DOHH2 (cell line): ENCODE results near the gene ZBTB39.

ENCODE experiments used
- H3F3A ChIP-seq: fragments of 200-600 bp; sonication (generic), shearing (Covaris generic); 2 replicates; pipeline ENCODE4 v1.6.0; 2016; ENCODE audit warnings: antibody characterized with exemption, mild to moderate bottlenecking; ENCODE audit not compliant: control insufficient read depth, insufficient read depth
- H3K27ac ChIP-seq: fragments of 200-600 bp; sonication (generic); 2 replicates; pipeline ENCODE4 v1.5.1; 2014; ENCODE audit warnings: low read depth, mild to moderate bottlenecking, low read length, moderate library complexity
- H3K27me3 ChIP-seq: fragments of 200-600 bp; sonication (generic); 2 replicates; pipeline ENCODE4 v1.6.1; 2014; ENCODE audit warnings: mild to moderate bottlenecking, low read length, mixed read lengths; ENCODE audit not compliant: control insufficient read depth
- H3K36me3 ChIP-seq: fragments of 200-600 bp; sonication (generic); 2 replicates; pipeline ENCODE4 v1.6.1; 2014; ENCODE audit warnings: mild to moderate bottlenecking, low read length, moderate library complexity, mixed read lengths; ENCODE audit not compliant: control insufficient read depth
- H3K4me1 ChIP-seq: fragments of 200-600 bp; sonication (generic); 2 replicates; pipeline ENCODE4 v1.6.1; 2014; ENCODE audit warnings: mild to moderate bottlenecking, low read length, mixed read lengths; ENCODE audit not compliant: control insufficient read depth
- H3K4me2 ChIP-seq: fragments of 200-600 bp; sonication (generic); 2 replicates; pipeline ENCODE4 v1.6.0; 2014; ENCODE audit warnings: mild to moderate bottlenecking, low read length, moderate library complexity
- H3K4me3 ChIP-seq: fragments of 200-600 bp; sonication (generic); 2 replicates; pipeline ENCODE4 v1.5.1; 2014; ENCODE audit warnings: mild to moderate bottlenecking, low read length, mixed read lengths
- H3K79me2 ChIP-seq: fragments of 200-600 bp; sonication (generic); 2 replicates; pipeline ENCODE4 v1.6.1; 2014; ENCODE audit warnings: mild to moderate bottlenecking, low read length, mixed read lengths; ENCODE audit not compliant: control insufficient read depth
- H3K9me2 ChIP-seq: fragments of 200-600 bp; sonication (generic); replicated peaks from 2 replicates; pipeline ENCODE4 v1.6.1; 2014; ENCODE audit warnings: mild to moderate bottlenecking, low read length, mixed read lengths; ENCODE audit not compliant: control insufficient read depth
- H3K9me3 ChIP-seq: fragments of 200-600 bp; sonication (generic); 2 replicates; pipeline ENCODE4 v1.6.1; 2014; ENCODE audit warnings: antibody characterized with exemption, low read length, mixed read lengths; ENCODE audit not compliant: control insufficient read depth, insufficient read depth
- H4K20me1 ChIP-seq: fragments of 200-600 bp; sonication (generic); 2 replicates; pipeline ENCODE4 v1.6.0; 2014; ENCODE audit warnings: low read depth, mild to moderate bottlenecking, antibody characterized with exemption, low read length, moderate library complexity; ENCODE audit not compliant: control insufficient read depth, insufficient read depth
- CTCF ChIP-seq: fragments of 200-600 bp; sonication (generic); IDR thresholded peaks from one replicate; pipeline ENCODE4 v1.5.1; 2014; ENCODE audit warnings: antibody characterized with exemption, mild to moderate bottlenecking, low read depth, low read length; ENCODE audit not compliant: poor library complexity, severe bottlenecking
- EZH2phosphoT487 ChIP-seq: fragments of 200-600 bp; sonication (generic); IDR thresholded peaks from 2 replicates; pipeline ENCODE4 v1.6.1; 2017; ENCODE audit warnings: borderline replicate concordance, mild to moderate bottlenecking, antibody characterized with exemption, low read length, moderate library complexity, mixed read lengths

Gene ZBTB39

GRCh38 chr12:57039016-57039798 lies 32.9 kb upstream of the ZBTB39 start:
- Histone ChIP-seq H3K79me2 (no peaks in the 10 kb centered on the region), H3K4me2 (no peak overlapping the region), H3K4me3 (no peak overlapping the region), H3K4me1 (no peaks in the 10 kb centered on the region), H3K9me3 (no peaks in the 10 kb centered on the region), H3K9me2 (no peaks in the 10 kb centered on the region), H3K27me3 (peaks cover 19% of the 10 kb centered on the region; the same call in 1 of the 2 replicates), H3K27ac (no peak overlapping the region), H3K36me3 (no peaks in the 10 kb centered on the region), H3F3A (no peaks in the 10 kb centered on the region), H4K20me1 (no peaks in the 10 kb centered on the region)
- no peak for TF ChIP-seq EZH2phosphoT487
- TF ChIP-seq CTCF: no peak

- no peaks in the 10 kb centered on the region for H3K4me1 ChIP-seq
- H3K27ac ChIP-seq: no peak overlapping the region
- H3K36me3 ChIP-seq: no peaks in the 10 kb centered on the region
- H3K79me2 ChIP-seq: no peaks in the 10 kb centered on the region
- H3K4me2 ChIP-seq: no peak overlapping the region
- H3K9me3 ChIP-seq: no peaks in the 10 kb centered on the region
- H3K9me2 ChIP-seq: no peaks in the 10 kb centered on the region
- TF ChIP-seq CTCF (no peak), EZH2phosphoT487 (no peak)
- H3F3A ChIP-seq: no peaks in the 10 kb centered on the region
- peaks cover 5% of the 10 kb centered on the region; the same call in 1 of the 2 replicates for H3K27me3 ChIP-seq
- H3K4me3 ChIP-seq: no peak overlapping the region
- H4K20me1 ChIP-seq: no peaks in the 10 kb centered on the region
These were observed 30.9 kb upstream of the ZBTB39 start for GRCh38 chr12:57037264-57037663.

- no peaks in the 10 kb centered on the region for H3K27me3 ChIP-seq
- H3K36me3 ChIP-seq: no peaks in the 10 kb centered on the region
- H3K4me3 ChIP-seq: no peak overlapping the region
- H3F3A ChIP-seq: no peaks in the 10 kb centered on the region
- H4K20me1 ChIP-seq: no peaks in the 10 kb centered on the region
- H3K79me2 ChIP-seq: no peaks in the 10 kb centered on the region
- H3K9me2 ChIP-seq: no peaks in the 10 kb centered on the region
- H3K4me2 ChIP-seq: no peak overlapping the region
- TF ChIP-seq CTCF (no peak), EZH2phosphoT487 (no peak)
- H3K27ac ChIP-seq: no peak overlapping the region
- no peaks in the 10 kb centered on the region for H3K9me3 ChIP-seq
- H3K4me1 ChIP-seq: peaks cover 14% of the 10 kb centered on the region
These were observed 27.1 kb upstream of the ZBTB39 start for GRCh38 chr12:57033431-57033830.
